WI38 (cell line): ENCODE results near the gene PCDHA12.
"Not testable (repeated sequence)": the region's sequence is repeated elsewhere in the genome, so short reads cannot be mapped to it uniquely, and the experiment has no call there.

ENCODE experiments used
- H3K4me3 ChIP-seq: 2 replicates; pipeline ENCODE4 v1.5.1; 2011; ENCODE audit warnings: low read depth, mild to moderate bottlenecking, control low read depth, low read length
- TF ChIP-seq, protein P1 (sequence below): IDR thresholded peaks from 2 replicates; pipeline ENCODE4 v1.5.1; 2012; ENCODE audit warnings: low read depth, mild to moderate bottlenecking, control low read depth, low read length

The PCDHA12 gene

DNA sequence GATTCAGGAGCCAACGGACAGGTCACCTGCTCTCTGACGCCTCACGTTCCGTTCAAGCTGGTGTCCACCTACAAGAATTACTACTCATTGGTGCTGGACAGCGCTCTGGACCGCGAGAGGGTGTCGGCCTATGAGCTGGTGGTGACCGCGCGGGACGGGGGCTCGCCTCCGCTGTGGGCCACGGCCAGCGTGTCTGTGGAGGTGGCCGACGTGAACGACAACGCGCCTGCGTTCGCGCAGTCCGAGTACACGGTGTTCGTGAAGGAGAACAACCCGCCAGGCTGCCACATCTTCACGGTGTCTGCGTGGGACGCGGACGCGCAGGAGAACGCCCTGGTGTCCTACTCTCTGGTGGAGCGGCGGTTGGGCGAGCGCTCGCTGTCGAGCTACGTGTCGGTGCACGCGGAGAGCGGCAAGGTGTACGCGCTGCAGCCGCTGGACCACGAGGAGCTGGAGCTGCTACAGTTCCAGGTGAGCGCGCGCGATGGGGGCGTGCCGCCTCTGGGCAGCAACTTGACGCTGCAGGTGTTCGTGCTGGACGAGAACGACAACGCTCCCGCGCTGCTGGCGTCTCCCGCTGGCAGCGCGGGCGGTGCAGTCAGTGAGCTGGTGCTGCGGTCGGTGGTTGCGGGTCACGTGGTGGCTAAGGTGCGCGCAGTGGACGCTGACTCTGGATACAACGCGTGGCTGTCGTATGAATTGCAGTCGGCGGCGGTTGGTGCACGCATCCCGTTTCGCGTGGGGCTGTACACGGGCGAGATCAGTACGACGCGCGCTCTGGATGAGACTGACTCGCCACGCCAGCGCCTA is 17.7 kb upstream of the PCDHA12 start:
- no peak overlapping the region for H3K4me3 ChIP-seq
- TF ChIP-seq, protein P1, sequence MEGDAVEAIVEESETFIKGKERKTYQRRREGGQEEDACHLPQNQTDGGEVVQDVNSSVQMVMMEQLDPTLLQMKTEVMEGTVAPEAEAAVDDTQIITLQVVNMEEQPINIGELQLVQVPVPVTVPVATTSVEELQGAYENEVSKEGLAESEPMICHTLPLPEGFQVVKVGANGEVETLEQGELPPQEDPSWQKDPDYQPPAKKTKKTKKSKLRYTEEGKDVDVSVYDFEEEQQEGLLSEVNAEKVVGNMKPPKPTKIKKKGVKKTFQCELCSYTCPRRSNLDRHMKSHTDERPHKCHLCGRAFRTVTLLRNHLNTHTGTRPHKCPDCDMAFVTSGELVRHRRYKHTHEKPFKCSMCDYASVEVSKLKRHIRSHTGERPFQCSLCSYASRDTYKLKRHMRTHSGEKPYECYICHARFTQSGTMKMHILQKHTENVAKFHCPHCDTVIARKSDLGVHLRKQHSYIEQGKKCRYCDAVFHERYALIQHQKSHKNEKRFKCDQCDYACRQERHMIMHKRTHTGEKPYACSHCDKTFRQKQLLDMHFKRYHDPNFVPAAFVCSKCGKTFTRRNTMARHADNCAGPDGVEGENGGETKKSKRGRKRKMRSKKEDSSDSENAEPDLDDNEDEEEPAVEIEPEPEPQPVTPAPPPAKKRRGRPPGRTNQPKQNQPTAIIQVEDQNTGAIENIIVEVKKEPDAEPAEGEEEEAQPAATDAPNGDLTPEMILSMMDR: no peak

DNA sequence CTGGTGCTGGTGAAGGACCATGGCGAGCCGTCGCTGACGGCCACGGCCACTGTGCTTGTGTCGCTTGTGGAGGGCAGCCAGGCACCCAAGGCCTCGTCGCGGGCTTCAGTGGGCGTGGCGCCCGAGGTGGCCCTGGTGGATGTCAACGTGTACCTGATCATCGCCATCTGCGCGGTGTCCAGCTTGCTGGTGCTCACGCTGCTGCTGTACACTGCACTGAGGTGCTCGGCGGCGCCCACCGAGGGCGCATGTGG is 17.2 kb upstream of the PCDHA12 start:
- TF ChIP-seq, protein P1: no peak
- no peak overlapping the region for H3K4me3 ChIP-seq

DNA sequence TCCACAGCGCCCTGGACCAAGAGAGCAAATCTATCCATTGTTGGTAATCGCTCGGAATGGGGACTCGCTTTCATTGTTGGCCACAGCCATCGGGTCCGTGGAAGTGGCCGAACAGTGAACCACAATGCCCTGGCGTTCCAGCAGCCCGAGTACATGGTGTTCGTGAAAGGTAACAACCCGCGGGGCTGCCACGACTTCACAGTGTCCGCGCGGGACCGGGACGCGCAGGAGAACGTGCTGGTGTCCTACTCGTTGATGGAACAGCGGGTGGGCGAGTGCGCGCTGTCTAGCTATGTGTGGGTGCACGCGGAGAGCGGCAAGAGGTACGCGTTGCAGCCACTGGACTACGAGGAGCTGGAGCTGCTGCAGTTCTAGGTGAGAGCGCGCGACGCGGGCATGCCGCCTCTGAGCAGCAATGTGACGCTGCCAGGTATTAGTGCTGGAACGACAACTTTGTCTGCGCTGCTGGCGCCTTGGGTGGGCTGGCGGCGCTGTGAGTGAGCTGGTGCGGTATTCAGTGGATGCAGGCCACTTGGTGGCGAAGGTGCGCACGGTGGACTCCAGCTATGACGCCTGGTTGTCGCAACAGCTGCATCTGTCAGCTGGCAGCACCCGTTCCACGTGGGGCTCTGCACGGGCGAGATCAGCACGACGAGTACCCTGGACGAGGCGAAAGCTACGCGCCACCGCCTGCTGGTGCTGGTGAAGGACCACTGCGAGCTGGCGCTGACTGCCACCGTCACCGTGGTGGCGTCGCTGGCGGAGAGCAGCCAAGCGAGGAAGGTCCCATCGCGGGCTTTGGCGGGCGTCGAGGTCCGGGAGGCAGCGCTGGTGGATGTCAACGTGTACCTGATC is 12.4 kb upstream of the PCDHA12 start:
- no peak overlapping the region for H3K4me3 ChIP-seq
- TF ChIP-seq, protein P1: no peak

DNA sequence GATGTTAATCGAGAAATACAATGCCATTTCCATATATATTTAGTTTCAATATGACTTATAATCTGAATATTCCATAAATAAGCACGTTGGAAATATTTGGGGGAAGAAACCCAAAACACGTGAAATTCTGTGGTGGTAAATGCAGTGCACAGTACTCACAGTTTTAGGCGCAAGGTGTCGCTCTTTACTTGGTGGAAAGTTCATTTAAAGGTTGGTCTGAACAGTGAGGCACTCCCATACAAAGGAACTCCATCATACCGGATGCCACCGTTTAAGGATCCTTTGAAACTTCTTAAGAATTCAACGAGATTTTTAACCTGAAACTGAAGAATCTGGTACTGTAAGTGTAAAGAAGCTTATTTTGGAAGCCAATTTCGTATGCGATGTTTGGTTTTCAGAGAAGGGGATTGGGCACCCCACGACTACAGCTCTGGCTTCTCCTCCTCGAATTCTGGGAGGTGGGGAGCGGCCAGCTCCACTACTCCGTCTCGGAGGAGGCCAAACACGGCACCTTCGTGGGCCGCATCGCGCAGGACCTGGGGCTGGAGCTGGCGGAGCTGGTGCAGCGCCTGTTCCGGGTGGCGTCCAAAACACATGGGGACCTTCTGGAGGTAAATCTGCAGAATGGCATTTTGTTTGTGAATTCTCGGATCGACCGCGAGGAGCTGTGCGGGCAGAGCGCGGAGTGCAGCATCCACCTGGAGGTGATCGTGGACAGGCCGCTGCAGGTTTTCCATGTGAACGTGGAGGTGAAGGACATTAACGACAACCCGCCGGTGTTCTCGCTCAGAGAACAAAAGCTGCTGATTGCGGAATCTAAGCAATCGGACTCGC is 6.2 kb upstream of the PCDHA12 start, which contains the start of gene PCDHA11:
TSS of gene PCDHA11 (plus strand) at position 237 of the 834 bp plus-strand sequence. CDS start at position 384, 147 bp downstream.
- no peak within 1 kb of the TSS for H3K4me3 ChIP-seq
- TF ChIP-seq, protein P1: no peak

DNA sequence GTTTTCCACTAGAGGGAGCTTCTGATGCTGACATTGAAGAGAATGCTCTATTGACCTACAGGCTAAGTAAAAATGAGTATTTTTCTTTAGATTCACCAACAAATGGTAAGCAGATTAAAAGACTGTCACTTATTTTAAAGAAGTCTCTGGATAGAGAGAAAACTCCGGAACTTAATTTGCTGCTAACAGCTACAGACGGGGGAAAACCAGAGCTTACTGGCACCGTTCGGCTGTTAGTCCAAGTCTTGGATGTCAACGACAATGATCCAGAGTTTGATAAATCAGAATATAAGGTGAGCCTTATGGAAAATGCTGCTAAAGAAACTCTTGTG is 5.6 kb upstream of the PCDHA12 start:
- H3K4me3 ChIP-seq: no peak overlapping the region
- TF ChIP-seq, protein P1: no peak

DNA sequence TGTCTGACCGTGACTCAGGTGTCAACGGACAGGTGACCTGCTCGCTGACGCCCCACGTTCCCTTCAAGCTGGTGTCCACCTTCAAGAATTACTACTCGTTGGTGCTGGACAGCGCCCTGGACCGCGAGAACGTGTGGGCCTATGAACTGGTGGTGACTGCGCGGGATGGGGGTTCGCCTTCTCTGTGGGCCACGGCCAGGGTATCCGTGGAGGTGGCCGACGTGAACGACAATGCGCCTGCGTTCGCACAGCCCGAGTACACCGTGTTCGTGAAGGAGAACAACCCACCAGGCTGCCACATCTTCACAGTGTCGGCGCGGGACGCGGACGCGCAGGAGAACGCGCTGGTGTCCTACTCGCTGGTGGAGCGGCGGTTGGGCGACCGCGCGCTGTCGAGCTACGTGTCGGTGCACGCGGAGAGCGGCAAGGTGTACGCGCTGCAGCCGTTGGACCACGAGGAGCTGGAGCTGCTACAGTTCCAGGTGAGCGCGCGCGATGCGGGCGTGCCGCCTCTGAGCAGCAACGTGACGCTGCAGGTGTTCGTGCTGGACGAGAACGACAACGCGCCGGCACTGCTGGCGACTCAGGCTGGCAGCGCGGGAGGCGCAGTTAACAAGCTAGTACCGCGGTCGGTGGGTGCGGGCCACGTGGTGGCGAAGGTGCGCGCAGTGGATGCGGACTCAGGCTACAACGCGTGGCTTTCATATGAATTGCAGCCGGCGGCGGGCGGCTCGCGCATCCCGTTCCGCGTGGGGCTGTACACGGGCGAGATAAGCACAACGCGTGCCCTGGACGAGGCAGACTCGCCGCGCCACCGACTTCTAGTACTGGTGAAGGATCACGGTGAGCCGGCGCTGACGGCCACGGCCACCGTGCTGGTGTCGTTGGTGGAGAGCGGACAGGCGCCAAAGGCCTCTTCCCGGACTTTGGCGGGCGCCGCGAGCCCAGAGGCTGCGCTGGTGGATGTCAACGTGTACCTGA is 4.6 kb upstream of the PCDHA12 start:
- TF ChIP-seq, protein P1: no peak
- no peak overlapping the region for H3K4me3 ChIP-seq

DNA sequence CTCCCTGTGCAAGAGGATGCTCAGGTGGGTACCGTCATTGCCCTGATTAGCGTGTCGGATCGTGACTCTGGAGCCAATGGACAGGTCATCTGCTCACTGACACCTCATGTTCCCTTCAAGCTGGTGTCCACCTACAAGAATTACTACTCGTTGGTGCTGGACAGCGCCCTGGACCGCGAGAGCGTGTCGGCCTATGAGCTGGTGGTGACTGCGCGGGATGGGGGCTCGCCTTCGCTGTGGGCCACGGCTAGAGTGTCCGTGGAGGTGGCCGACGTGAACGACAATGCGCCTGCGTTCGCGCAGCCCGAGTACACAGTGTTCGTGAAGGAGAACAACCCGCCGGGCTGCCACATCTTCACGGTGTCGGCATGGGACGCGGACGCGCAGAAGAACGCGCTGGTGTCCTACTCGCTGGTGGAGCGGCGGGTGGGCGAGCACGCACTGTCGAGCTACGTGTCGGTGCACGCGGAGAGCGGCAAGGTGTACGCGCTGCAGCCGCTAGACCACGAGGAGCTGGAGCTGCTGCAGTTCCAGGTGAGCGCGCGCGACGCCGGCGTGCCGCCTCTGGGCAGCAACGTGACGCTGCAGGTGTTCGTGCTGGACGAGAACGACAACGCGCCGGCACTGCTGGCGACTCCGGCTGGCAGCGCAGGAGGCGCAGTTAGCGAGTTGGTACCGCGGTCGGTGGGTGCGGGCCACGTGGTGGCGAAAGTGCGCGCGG is 1.6 kb downstream of the PCDHA12 start:
- not testable (repeated sequence) for H3K4me3 ChIP-seq
